Measurements from ENCODE around the gene PARD3. TPM values are rescaled to one million over a fixed set of nuclear protein-coding genes. Genes with fewer than 3 reads are reported as not detected.
A peak's percentile ranks its signal among the peaks of the same experiment; 100 is the strongest.

The PARD3 gene
- total RNA-seq, 1 experiment from 2014 or later = 154 TPM

DNA sequence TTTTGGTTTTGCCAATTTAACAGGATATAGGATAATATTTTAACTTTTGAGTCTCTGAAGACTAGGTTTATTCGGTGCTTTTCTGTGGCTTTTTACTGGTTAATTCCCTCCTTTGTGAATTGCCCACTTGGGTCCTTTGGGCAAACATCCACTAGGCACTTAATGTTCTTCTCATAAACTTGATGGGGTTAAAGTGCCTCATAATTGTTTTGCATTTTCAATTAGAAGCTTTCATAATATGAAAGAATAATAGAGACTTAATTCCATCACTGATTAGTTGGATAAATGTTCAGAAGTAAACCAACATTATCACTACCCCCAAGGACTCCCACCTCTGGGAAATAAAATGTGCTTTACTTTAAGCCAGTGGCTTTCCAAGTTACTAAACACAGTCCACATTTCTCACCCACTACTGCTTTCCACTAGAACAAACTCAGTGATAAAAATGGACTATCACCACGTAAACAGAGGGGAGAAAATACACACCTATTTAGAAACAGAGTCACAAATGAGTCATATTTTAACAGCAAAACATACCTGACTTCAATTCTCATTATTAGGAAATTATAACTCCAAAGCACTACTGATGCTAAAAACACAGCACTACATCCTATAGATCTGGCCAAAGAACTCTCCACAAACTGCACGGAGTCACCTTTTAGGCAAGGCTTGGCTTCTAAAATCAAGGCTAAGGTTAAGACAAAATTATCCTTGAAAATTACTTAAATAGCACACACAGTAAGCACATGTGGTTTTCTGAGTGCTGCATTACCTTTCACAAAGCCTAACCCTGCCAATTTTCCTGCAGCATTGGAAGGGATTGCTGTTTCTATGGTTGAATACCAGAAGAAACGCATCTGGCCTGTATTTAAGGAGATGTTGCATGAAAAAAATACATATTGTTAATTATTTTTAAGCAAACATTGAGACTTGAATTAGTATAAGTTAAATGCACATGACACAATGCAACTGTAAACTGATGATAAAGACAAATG is 41.2 kb downstream of the PARD3 start:
- H3K4me1 ChIP-seq (ENCODE audit: insufficient read depth, low read length) = peaks cover 24% of the 10 kb centered on the region
- H2AFZ ChIP-seq (ENCODE audit: low read length) = no peak overlapping the region
- H3K27me3 ChIP-seq (ENCODE audit: low read length) = no peaks in the 10 kb centered on the region
- no peaks in the 10 kb centered on the region for H3K36me3 ChIP-seq (ENCODE audit: low read depth, low read length)
- H3K27ac ChIP-seq (ENCODE audit: low read length) = no peak overlapping the region
- no peaks in the 10 kb centered on the region for H3F3A ChIP-seq (ENCODE audit: low read length, unreplicated experiment)
- ATAC-seq (peak; percentile 8), DNase-seq (no peak)
- intact Hi-C loops (cut with micrococcal nuclease) = no loop called here
- CTCF ChIA-PET = interaction anchor here (0.6 kb wide), 2 partner anchors 15 to 176 kb away, joined by 3 read pairs; no protein-coding TSS in a partner anchor
- no peaks in the 10 kb centered on the region for H3K9me3 ChIP-seq (ENCODE audit: low read length)
- peaks cover 12% of the 10 kb centered on the region for H4K20me1 ChIP-seq (ENCODE audit: low read length)
- TF ChIP-seq EZH2 (IDR thresholded peaks at IDR 0.05; ENCODE audit: low read length, unreplicated experiment) = no peak
- no peak for TF ChIP-seq EZH2phosphoT487 (IDR thresholded peaks at IDR 0.05; ENCODE audit: borderline replicate concordance, low read length)
- TF ChIP-seq, protein P1, sequence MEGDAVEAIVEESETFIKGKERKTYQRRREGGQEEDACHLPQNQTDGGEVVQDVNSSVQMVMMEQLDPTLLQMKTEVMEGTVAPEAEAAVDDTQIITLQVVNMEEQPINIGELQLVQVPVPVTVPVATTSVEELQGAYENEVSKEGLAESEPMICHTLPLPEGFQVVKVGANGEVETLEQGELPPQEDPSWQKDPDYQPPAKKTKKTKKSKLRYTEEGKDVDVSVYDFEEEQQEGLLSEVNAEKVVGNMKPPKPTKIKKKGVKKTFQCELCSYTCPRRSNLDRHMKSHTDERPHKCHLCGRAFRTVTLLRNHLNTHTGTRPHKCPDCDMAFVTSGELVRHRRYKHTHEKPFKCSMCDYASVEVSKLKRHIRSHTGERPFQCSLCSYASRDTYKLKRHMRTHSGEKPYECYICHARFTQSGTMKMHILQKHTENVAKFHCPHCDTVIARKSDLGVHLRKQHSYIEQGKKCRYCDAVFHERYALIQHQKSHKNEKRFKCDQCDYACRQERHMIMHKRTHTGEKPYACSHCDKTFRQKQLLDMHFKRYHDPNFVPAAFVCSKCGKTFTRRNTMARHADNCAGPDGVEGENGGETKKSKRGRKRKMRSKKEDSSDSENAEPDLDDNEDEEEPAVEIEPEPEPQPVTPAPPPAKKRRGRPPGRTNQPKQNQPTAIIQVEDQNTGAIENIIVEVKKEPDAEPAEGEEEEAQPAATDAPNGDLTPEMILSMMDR (conservative IDR thresholded peaks at IDR 0.05; ENCODE audit: low read depth, low read length) = no peak
- H3K4me2 ChIP-seq (ENCODE audit: low read length) = no peak overlapping the region
- H3K79me2 ChIP-seq (ENCODE audit: low read length) = peaks cover 93% of the 10 kb centered on the region
- BruUV-seq (replicated peaks) = no TSS peak
- POLR2A ChIA-PET (ENCODE audit: unreplicated experiment) = interaction anchor here (0.7 kb wide), 1 partner anchor 62 kb away, joined by 5 read pairs; no protein-coding TSS in a partner anchor
- no peak overlapping the region for H3K4me3 ChIP-seq (ENCODE audit: low read length)
- no peak overlapping the region for H3K9ac ChIP-seq (ENCODE audit: low read length)
- H3K9me2 ChIP-seq (replicated peaks; ENCODE audit: low read length) = no peaks in the 10 kb centered on the region

DNA sequence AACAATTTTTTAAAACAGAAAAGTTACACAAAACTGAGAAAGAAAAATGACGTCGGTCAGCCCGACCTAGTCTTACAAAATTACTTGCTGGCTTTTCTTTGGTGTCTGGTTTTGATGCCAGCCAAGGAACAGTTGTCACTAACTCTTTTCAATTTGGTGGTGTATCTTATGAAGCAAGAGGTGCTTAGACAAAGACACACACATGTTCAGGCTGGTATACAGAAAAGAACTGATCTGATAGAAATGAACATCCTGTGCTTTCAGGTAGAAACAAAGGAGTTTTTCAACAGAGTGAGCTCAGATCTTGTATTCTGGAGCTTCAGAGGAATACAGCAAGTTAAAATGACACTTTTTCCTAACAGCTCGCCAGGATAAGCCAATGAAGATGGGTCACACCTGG is 43.6 kb downstream of the PARD3 start:
- POLR2A ChIA-PET (ENCODE audit: unreplicated experiment) = no interaction called here

More for the DNA sequence above, 43.6 kb downstream of the PARD3 start:
- Histone ChIP-seq H3K27me3 (ENCODE audit: low read length) (no peaks in the 10 kb centered on the region), H3K4me2 (ENCODE audit: low read length) (no peak overlapping the region), H3K9me2 (replicated peaks; ENCODE audit: low read length) (no peaks in the 10 kb centered on the region), H3K36me3 (ENCODE audit: low read depth, low read length) (no peaks in the 10 kb centered on the region), H3K4me3 (ENCODE audit: low read length) (no peak overlapping the region), H3K27ac (ENCODE audit: low read length) (no peak overlapping the region), H2AFZ (ENCODE audit: low read length) (no peak overlapping the region), H3K9me3 (ENCODE audit: low read length) (no peaks in the 10 kb centered on the region), H4K20me1 (ENCODE audit: low read length) (0 out of 2 replicates have a peak, but pooled peaks cover 5% of the 10 kb centered on the region), H3K4me1 (ENCODE audit: insufficient read depth, low read length) (peaks cover 27% of the 10 kb centered on the region), H3K9ac (ENCODE audit: low read length) (no peak overlapping the region), H3K79me2 (ENCODE audit: low read length) (peaks cover 97% of the 10 kb centered on the region), H3F3A (ENCODE audit: low read length, unreplicated experiment) (no peaks in the 10 kb centered on the region)
- DNase-seq (no peak), ATAC-seq (no peak)
- TF ChIP-seq EZH2 (IDR thresholded peaks at IDR 0.05; ENCODE audit: low read length, unreplicated experiment) (no peak), EZH2phosphoT487 (IDR thresholded peaks at IDR 0.05; ENCODE audit: borderline replicate concordance, low read length) (no peak)
- TF ChIP-seq, protein P1 (conservative IDR thresholded peaks at IDR 0.05; ENCODE audit: low read depth, low read length) = no peak
- intact Hi-C loops (cut with micrococcal nuclease) = no loop called here
- CTCF ChIA-PET = no interaction called here
- no TSS peak for BruUV-seq (replicated peaks)
